RWPE1 (cell line): ENCODE results near the gene NFE2L1.

Experiments used
- CTCF ChIA-PET: fragments of 350-600 bp; sonication (Branson Sonifier 250); formaldehyde crosslinking; extraction: SDS; loops from one replicate; lab custom pipeline; 2021; lab: Yijun Ruan, JAX
- POLR2A ChIA-PET: fragments of 400-600 bp; formaldehyde crosslinking; extraction: SDS; loops from one replicate; lab custom pipeline; 2020; ENCODE audit warnings: antibody characterized with exemption; ENCODE audit not compliant: low non-redundant PET; lab: Yijun Ruan, JAX
- DNase-seq: peaks from one replicate; pipeline ENCODE4 v3.0.0; 2012; ENCODE audit warnings: low spot score
- H3K27ac ChIP-seq: fragments of 450-650 bp; 2 replicates; pipeline ENCODE4 v1.5.1; 2017
- TF ChIP-seq, protein P1 (sequence below): fragments of 450-650 bp; conservative IDR thresholded peaks from 2 replicates; pipeline ENCODE4 v1.5.1; 2017; ENCODE audit warnings: low read depth, mild to moderate bottlenecking

NFE2L1 gene

DNA sequence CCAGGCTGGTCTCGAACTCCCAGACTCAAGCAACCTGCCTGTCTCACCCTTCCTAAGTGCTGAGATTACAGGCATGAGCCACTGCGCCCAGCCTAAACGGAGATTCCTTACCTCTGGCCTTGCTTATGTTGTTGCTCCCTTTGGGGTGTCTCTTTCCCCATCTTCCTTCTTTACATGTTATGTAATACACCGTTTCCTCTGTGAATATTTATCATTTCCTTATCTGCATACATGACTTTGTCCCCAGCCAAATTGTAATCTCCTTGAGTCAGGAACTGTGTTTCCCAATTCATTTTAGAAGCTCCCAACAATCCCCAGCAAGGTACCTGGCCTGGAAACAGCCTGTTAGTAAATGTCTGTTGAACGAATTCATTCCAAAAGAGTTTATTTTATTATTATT lies 26.2 kb upstream of the NFE2L1 start:
- TF ChIP-seq, protein P1, sequence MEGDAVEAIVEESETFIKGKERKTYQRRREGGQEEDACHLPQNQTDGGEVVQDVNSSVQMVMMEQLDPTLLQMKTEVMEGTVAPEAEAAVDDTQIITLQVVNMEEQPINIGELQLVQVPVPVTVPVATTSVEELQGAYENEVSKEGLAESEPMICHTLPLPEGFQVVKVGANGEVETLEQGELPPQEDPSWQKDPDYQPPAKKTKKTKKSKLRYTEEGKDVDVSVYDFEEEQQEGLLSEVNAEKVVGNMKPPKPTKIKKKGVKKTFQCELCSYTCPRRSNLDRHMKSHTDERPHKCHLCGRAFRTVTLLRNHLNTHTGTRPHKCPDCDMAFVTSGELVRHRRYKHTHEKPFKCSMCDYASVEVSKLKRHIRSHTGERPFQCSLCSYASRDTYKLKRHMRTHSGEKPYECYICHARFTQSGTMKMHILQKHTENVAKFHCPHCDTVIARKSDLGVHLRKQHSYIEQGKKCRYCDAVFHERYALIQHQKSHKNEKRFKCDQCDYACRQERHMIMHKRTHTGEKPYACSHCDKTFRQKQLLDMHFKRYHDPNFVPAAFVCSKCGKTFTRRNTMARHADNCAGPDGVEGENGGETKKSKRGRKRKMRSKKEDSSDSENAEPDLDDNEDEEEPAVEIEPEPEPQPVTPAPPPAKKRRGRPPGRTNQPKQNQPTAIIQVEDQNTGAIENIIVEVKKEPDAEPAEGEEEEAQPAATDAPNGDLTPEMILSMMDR, result no peak
- ChIA-PET CTCF (interaction anchor here (0.6 to 0.8 kb wide), 3 partner anchors 58 to 419 kb away, joined by 4 read pairs; no protein-coding TSS in a partner anchor), POLR2A (no interaction called here)
- no peak for DNase-seq
- H3K27ac ChIP-seq, result no peak overlapping the region

DNA sequence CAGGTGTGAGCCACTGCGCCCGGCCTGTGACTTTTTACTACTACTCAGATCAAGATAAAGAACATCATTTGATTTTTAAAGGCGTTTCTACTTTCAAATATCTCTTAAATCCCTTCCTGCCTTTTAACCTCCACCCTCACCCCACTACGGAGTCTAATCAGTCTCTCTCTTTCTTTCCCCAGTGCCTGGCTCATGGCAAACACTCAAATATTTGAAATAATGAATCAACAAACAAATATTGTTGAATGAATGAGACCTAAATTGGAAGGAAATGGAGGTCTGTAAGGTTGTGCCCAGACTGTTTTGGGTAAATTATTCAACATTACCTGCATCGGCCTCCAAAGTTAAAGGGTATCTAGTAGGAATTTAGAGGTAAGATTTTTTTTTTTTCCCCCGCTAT lies 25.3 kb upstream of the NFE2L1 start:
- POLR2A ChIA-PET, result no interaction called here
- TF ChIP-seq, protein P1, result no peak
- peak overlapping the region; percentile 98 for H3K27ac ChIP-seq
- CTCF ChIA-PET, result no interaction called here
- DNase-seq, result no peak

DNA sequence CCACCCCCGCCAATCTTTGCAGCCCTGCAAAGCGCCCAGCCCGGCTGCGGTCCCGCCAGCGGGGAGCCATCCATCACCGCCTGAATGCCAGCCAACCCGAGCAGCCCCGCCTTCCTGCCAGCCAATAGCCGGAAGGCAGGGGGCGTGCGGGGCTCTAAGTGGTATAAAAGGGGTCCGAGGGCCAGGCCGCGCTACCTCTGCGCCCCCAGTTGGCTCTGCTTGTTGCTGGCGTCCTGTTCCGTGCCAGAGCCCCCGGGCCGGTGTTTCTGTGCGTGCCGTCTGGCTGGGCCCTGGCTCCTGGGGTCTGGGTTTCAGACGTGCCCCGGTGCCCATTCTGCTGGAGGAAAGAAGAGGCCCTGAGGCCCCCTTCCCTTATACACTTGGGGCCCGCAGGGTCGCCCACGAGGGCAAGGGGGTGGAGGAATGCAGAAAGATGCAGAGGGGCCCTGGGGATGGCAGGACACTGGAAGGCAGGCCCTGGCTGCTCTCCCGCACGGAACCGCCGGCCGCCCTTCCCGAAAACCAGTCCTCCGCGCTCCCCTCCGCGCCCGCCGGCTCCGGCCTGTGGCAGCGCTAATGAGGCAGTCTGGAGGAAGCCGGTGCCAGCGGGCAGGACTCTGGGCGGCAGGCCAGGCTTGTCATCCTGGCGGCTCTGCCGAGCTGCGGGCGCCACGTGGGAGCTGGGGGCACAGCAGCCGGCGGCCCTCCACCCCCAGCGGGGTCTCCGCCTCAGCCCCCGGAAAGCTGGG lies 24.6 kb upstream of the NFE2L1 start:
- ChIA-PET POLR2A (no interaction called here), CTCF (interaction anchor here (1.0 kb wide), 1 partner anchor 74 kb away, joined by 6 read pairs; no protein-coding TSS in a partner anchor)
- peak; percentile 79 for DNase-seq

DNA sequence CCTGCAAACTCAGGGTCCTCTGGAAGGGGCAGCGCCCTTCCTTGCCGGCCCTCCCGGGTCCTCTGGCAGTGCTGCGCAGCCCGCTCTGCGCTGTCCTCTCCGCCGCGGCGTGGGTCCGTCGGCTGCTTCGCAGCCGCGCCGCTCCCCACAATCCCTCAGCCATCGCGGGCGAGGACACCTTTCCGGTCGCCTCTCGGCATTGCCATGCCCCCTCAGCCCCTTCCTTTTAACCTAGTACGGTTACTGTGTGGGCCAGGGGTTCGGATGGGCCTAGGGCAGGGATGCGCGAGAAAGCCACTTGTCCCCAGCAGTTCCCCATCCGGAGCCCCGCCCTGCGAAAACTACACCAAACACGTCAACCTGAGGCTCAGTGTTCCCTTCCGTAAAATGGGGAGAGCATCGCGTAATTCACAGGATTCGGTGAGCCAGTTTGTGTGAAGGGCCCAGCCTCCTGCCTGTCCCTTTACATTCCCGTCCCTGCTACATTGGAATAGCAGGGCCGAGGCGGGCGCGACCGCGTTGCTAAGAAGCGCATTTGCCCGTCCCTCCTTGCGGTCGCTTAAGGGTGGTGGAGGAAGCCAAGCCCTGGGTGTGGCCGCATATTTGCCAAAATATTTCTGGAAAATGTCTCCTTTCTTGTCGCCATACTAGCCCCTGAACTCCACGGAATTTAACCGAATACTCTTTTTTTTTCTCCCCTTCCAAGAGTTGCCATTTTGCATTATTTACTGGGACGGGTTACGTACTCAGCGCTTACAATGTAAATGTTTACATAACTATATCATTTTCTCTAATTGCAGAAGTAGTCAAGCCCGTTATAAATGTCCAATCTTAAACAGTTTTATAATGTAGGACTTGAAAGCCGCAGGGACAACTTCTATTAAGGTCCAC lies 23.8 kb upstream of the NFE2L1 start:
- POLR2A ChIA-PET, result interaction anchor here (1.0 to 1.3 kb wide), 2 partner anchors 21 to 24 kb away, joined by 3 to 10 read pairs; partner anchors contain the start of gene NFE2L1
- peak overlapping the region; percentile 98 for H3K27ac ChIP-seq
- DNase-seq, result no peak
- TF ChIP-seq, protein P1, result 0 out of 2 replicates have a peak, but pooled peaks have one; percentile 2
- CTCF ChIA-PET, result interaction anchor here (0.6 to 1.3 kb wide), 5 partner anchors 22 to 1008 kb away, joined by 3 to 6 read pairs (median 3); no protein-coding TSS in a partner anchor

More for the DNA sequence above, 24.6 kb upstream of the NFE2L1 start:
- TF ChIP-seq, protein P1, result peak; percentile 74
- H3K27ac ChIP-seq, result peak overlapping the region; percentile 98

DNA sequence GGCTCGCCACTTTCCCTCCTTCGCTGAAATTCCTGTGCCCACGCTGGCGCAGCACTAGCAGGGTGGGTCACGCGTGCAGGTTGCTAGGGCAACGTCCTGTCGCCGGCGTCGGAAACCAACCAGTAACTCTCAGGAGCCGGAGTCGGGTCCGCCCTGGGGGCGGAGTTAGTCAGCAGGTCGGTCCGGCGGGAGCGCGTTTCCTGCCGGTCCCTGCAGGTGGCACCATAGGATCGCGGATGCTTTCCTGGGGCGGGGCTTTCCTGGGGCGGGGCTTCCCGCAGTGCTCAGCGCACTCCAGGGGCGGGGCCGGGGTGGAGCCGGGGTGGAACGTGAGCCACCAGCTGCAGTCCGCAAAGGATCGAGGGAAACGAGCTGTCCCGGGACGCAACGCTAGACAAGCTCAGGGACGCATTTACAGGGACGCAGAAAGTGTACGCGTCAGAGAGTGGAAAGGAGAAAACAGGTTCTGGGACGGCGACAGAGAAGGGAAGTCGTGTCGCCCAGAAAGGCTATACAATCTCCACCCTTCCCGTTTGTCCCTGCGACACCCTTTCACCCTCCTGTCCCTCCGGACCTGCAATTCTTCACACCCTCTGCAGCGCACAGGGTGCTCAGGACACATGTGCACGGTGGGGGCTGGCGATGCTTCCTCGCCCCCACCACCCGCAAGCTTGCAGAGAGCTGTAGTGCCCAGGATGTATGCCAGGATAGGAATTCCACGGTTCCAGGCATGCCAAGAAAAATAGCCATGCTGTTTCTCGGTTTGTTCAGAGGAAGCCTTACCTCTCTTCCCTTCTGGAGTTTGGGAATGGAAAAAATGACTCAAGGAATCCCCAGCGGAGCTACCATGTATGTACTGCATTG lies 22.9 kb upstream of the NFE2L1 start:
- DNase-seq, result peak; percentile 94
- peak overlapping the region; percentile 98 for H3K27ac ChIP-seq
- TF ChIP-seq, protein P1, result peak; percentile 93
- POLR2A ChIA-PET, result interaction anchor here (1.0 to 1.4 kb wide), 3 partner anchors 20 to 27 kb away, joined by 3 to 10 read pairs (median 3); partner anchors contain the start of gene NFE2L1
- CTCF ChIA-PET, result interaction anchor here (0.5 to 2.6 kb wide), 14 partner anchors 21 to 1266 kb away, joined by 3 to 20 read pairs (median 4); partner anchors contain the start of gene NFE2L1
